Measurements from ENCODE around the gene GTF2F1. TPM values are rescaled to one million over a fixed set of nuclear protein-coding genes. Genes with fewer than 3 reads are reported as not detected.

GTF2F1 gene
- total RNA-seq, 6 experiments from 2014 or later = 12.8 to 22.7 (median 19.8) TPM

GRCh38 chr19:6416658-6417405 is 23.9 kb upstream of the GTF2F1 start:
- TF ChIP-seq, protein P1, sequence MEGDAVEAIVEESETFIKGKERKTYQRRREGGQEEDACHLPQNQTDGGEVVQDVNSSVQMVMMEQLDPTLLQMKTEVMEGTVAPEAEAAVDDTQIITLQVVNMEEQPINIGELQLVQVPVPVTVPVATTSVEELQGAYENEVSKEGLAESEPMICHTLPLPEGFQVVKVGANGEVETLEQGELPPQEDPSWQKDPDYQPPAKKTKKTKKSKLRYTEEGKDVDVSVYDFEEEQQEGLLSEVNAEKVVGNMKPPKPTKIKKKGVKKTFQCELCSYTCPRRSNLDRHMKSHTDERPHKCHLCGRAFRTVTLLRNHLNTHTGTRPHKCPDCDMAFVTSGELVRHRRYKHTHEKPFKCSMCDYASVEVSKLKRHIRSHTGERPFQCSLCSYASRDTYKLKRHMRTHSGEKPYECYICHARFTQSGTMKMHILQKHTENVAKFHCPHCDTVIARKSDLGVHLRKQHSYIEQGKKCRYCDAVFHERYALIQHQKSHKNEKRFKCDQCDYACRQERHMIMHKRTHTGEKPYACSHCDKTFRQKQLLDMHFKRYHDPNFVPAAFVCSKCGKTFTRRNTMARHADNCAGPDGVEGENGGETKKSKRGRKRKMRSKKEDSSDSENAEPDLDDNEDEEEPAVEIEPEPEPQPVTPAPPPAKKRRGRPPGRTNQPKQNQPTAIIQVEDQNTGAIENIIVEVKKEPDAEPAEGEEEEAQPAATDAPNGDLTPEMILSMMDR (IDR thresholded peaks at IDR 0.05) = no peak
- no peak for TF ChIP-seq POLR2A (IDR thresholded peaks at IDR 0.05)
- ATAC-seq = no peak
- Histone ChIP-seq H3K27me3 (no peaks in the 10 kb centered on the region), H3K36me3 (peaks cover 9 to 71% (median 37%) of the 10 kb centered on the region in 4 donors), H3K27ac (no peak overlapping the region), H3K9me3 (no peaks in the 10 kb centered on the region), H3K4me1 (no peaks in the 10 kb centered on the region), H3K4me3 (no peak overlapping the region)
- intact Hi-C loops (cut with DNase I) = no loop called here
- no peak for DNase-seq
- WGBS (ENCODE audit: insufficient coverage, low coverage, low lambda C conversion rate, missing lambda C conversion rate) = 91% methylated on average over 7 of the region's 29 CpGs

DNA sequence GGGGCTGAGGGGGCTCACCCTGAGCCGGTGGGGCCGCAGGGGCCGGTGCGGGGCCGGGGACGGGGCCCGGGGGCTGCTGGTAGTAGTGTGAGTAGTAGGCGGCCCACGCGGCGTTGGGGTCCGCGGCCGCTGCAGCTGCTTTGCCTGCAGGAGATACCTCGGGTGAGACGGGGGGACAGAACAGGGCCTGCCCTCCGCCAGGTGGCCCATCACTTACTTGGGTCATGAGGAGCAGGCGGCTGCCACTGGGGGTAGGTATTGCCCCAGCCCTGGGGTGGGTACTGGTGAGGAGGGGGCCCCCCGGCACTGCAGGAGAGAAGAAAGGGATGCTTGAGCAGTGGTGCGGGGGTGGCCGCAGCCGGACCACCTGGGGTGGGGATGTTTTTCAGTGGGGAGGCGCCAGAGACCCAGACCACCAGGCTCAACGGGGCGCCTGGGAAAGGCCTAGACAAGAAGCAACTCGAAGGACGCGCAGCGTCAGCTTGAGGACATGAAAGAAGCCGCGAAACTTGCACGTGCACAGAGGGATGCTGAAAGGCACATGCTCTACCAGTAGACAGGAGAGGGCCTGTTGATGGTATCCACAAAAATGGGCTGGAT is 22.7 kb upstream of the GTF2F1 start:
- Histone ChIP-seq H3K9me3 (no peaks in the 10 kb centered on the region), H3K4me3 (no peak overlapping the region), H3K27me3 (no peaks in the 10 kb centered on the region), H3K36me3 (peaks cover 9 to 65% (median 37%) of the 10 kb centered on the region in 4 donors), H3K27ac (no peak overlapping the region), H3K4me1 (no peaks in the 10 kb centered on the region)
- DNase-seq (no peak), ATAC-seq (no peak)
- TF ChIP-seq, protein P1 (IDR thresholded peaks at IDR 0.05) = no peak
- no peak for TF ChIP-seq POLR2A (IDR thresholded peaks at IDR 0.05)
- intact Hi-C loops (cut with DNase I) = no loop called here
- WGBS (ENCODE audit: insufficient coverage, low coverage, low lambda C conversion rate, missing lambda C conversion rate) = 90% methylated on average over 3 of the region's 32 CpGs

DNA sequence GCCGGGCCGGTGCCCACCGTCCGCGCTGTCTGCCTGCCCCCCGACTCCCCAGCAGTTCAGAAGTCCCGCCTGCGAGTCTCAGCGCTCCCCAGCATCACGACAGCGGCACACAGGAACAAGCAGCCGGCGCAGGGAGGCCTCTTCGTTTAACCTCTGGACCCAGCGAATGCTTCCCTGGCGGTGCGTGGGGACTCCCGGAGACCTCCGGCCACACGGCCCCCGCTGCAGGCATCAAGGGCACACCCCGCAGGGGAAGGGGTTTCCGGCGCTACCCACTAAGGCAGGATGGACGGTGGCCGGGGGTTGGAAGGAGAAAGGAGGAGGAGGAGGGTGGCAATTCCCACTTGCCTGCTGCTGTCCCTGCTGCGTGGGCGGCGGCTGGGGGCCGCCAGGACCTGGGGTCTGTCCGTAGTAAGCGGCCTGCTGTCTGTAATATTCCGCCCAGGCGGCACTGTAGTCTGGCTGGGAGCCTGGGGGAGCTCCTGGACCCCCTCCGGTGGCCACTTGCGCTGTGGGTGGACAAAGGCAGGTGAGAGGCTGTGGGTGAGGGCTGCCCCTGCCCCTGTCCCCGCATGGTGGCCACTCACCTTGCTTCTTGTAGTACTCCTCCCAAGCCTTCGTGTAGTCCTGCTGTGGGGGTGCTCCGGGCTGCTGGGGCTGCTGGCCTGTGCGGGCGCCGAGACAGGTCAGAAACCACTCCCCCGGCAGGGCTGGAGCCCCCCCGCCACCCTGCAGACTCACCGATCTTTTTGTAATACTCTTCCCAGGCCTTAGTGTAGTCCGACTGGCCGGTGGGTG is 22.0 kb upstream of the GTF2F1 start:
- Histone ChIP-seq H3K4me3 (no peak overlapping the region), H3K4me1 (no peaks in the 10 kb centered on the region), H3K27ac (no peak overlapping the region), H3K9me3 (no peaks in the 10 kb centered on the region), H3K27me3 (no peaks in the 10 kb centered on the region), H3K36me3 (peaks cover 9 to 58% (median 34%) of the 10 kb centered on the region in 4 donors)
- 94% methylated on average over 13 of the region's 47 CpGs for WGBS (ENCODE audit: insufficient coverage, low coverage, low lambda C conversion rate, missing lambda C conversion rate)
- TF ChIP-seq POLR2A (IDR thresholded peaks at IDR 0.05) = no peak
- TF ChIP-seq, protein P1 (IDR thresholded peaks at IDR 0.05) = no peak
- no peak for ATAC-seq
- intact Hi-C loops (cut with DNase I) = no loop called here
- DNase-seq = no peak

GRCh38 chr19:6413721-6414643 is 21.0 kb upstream of the GTF2F1 start:
- Histone ChIP-seq H3K27ac (no peak overlapping the region), H3K27me3 (no peaks in the 10 kb centered on the region), H3K4me1 (no peaks in the 10 kb centered on the region), H3K36me3 (peaks cover 9 to 50% (median 29%) of the 10 kb centered on the region in 4 donors), H3K9me3 (no peaks in the 10 kb centered on the region), H3K4me3 (no peak overlapping the region)
- intact Hi-C loops (cut with DNase I) = no loop called here
- DNase-seq (no peak), ATAC-seq (no peak)
- WGBS (ENCODE audit: insufficient coverage, low coverage, low lambda C conversion rate, missing lambda C conversion rate) = 80% methylated on average over 28 of the region's 42 CpGs
- TF ChIP-seq POLR2A (IDR thresholded peaks at IDR 0.05) = no peak
- TF ChIP-seq, protein P1 (IDR thresholded peaks at IDR 0.05) = no peak

Measured in right lobe of liver (tissue), 6 donors.